WERI-Rb-1 (cell line): ENCODE data around the gene MSLN.
A peak's percentile ranks its signal among the peaks of the same experiment; 100 is the strongest.

Source experiments
- DNase-seq: peaks from one replicate; pipeline ENCODE4 v3.0.0-alpha.2; 2020
- H3K27ac ChIP-seq: fragments of 250-450 bp; sonication (Bioruptor Pico); 2 replicates; pipeline ENCODE4 v1.5.1; 2020; ENCODE audit warnings: mild to moderate bottlenecking, moderate library complexity
- H3K27me3 ChIP-seq: fragments of 250-450 bp; sonication (Bioruptor Pico); 2 replicates; pipeline ENCODE4 v1.5.1; 2021; ENCODE audit warnings: mild to moderate bottlenecking, low read depth, moderate library complexity; ENCODE audit not compliant: insufficient read depth, severe bottlenecking
- H3K36me3 ChIP-seq: fragments of 250-450 bp; sonication (Bioruptor Pico); 2 replicates; pipeline ENCODE4 v1.5.1; 2020; ENCODE audit warnings: mild to moderate bottlenecking, moderate library complexity
- H3K4me3 ChIP-seq: 2 replicates; pipeline ENCODE4 v1.5.1; 2011; ENCODE audit warnings: low read depth, mild to moderate bottlenecking, control low read depth, low read length
- H3K9me3 ChIP-seq: fragments of 250-450 bp; sonication (Bioruptor Pico); 2 replicates; pipeline ENCODE4 v1.5.1; 2021; ENCODE audit warnings: mild to moderate bottlenecking, moderate library complexity; ENCODE audit not compliant: severe bottlenecking
- CTCF ChIP-seq: IDR thresholded peaks from 2 replicates; pipeline ENCODE4 v1.5.1; 2011; ENCODE audit warnings: low read depth, mild to moderate bottlenecking, control low read depth, inconsistent platforms, low read length

Gene MSLN

DNA sequence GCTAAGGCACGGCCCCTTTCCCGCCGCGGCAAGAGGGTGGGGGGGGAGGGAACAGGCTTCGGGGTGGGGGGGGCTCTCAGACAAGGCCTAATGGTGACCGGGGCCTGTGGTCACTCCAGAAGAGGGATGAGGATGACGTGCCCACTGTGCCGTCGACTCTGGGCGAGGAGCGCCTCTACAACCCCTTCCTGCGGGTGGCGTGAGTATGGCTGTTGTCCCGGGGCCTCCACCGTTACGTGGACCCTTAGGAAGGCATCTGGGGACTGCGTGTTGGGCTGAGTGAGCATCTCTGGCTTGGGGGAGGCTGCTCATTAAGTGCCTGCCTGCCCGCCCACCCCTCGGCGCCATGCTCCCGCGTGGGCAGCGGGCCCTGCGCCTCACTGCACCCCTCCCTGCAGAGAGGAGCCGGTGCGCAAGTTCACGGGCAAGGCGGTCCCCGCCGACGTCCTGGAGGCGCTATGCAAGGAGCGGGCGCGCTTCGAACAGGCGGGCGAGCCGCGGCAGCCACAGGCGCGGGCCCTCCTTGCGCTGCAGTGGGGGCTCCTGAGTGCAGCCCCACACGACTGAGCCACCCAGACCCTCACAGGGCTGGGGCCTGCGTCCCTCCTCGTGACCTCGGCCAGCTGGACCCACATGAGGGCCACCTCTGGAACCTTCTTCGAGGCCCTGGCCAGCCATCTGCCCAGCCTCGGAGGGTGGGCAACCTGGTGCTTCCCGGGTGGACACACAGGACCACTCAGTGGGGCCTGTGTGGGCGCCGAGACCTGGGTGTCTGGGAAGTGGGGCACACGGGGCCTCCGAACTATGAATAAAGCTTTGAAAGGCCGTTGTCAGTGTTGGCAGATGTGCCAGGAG is 31.4 kb upstream of the MSLN start:
- H3K4me3 ChIP-seq, result peak overlapping the region; percentile 71
- no peak overlapping the region for H3K27ac ChIP-seq

DNA sequence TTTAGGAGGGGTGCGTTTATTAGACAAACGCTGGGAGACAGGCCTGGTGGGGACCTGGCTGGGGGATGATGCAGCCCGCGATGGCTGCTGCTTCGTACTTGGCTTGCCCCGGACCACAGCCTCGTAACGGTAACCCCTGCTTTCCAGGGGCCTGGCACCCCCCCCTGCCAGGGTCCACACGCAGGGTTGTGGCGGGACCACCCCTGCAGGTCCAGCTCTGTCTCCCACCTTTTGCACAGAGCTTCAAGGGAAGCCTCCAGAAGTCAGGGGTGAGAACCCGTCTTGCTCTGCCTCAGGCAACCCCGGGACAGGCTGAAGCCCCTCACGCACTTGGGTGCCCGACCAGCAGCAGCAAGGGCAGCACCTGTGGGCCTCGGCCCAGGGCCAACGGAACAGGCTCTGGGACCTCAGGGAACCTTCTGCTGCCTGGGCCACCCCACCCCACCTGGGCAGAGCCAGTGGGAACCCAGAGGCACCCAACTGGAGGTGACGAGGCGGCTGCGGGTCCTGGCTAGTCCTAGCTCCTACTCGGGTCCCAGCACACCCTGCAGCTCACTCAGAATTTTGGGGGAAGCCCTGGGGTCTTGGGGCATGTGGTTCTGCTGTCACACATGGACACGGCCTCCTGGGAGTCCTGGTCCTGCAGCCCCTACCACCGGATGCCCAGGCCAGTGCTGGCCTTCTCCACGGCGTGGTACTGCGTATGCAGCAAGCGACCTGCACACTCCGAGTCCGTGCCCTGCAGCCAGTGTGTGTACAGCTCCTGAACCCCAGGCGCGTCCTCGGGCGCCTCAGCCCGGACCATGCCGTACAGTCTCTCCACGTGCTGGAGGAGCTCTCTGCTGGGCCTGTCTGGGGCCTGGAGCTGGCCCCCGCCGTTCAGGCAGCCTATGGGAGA is 30.5 kb upstream of the MSLN start:
- no peak overlapping the region for H3K27ac ChIP-seq

More for the DNA sequence above, 31.4 kb upstream of the MSLN start:
- no peak for TF ChIP-seq CTCF
- Histone ChIP-seq H3K9me3 (no peaks in the 10 kb centered on the region), H3K36me3 (peaks cover 21% of the 10 kb centered on the region), H3K27me3 (no peaks in the 10 kb centered on the region)
- DNase-seq, result no peak

GRCh38 chr16:730666-731509 is 29.6 kb upstream of the MSLN start:
- Histone ChIP-seq H3K4me3 (no peak overlapping the region), H3K27ac (no peak overlapping the region), H3K27me3 (no peaks in the 10 kb centered on the region), H3K9me3 (no peaks in the 10 kb centered on the region), H3K36me3 (peaks cover 33% of the 10 kb centered on the region)
- no peak for TF ChIP-seq CTCF
- no peak for DNase-seq

More for the DNA sequence above, 30.5 kb upstream of the MSLN start:
- Histone ChIP-seq H3K36me3 (peaks cover 26% of the 10 kb centered on the region), H3K4me3 (no peak overlapping the region), H3K27me3 (no peaks in the 10 kb centered on the region), H3K9me3 (no peaks in the 10 kb centered on the region)
- DNase-seq, result no peak
- no peak for TF ChIP-seq CTCF

- Histone ChIP-seq H3K27ac (no peak overlapping the region), H3K36me3 (peaks cover 42% of the 10 kb centered on the region), H3K9me3 (no peaks in the 10 kb centered on the region), H3K27me3 (no peaks in the 10 kb centered on the region), H3K4me3 (no peak overlapping the region)
- no peak for DNase-seq
- no peak for TF ChIP-seq CTCF
These were observed 28.2 kb upstream of the MSLN start for GRCh38 chr16:732332-732731.

DNA sequence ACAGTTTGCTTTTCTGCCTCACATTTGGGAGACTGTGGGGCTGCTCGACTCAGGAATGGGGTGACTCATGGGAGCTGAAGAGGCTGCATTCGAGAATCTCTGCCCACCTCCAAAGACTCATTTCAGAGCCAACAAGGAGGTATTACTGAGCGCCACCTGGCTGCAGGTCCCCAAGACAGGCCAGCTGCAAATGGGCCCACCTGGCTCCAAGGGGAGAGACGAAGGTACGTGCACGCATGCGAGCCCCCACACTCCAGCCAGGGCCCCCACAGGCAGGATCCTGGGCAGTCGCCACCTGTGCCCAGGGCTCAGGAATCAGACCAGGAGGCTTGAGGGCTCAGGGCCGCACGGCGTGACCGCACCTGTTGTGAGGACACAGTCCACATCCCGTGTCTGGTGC is 27.6 kb upstream of the MSLN start:
- H3K27ac ChIP-seq, result no peak overlapping the region
- peaks cover 44% of the 10 kb centered on the region for H3K36me3 ChIP-seq
- peak; percentile 36; the same call in 1 of the 2 replicates for TF ChIP-seq CTCF
- H3K4me3 ChIP-seq, result no peak overlapping the region
- no peaks in the 10 kb centered on the region for H3K9me3 ChIP-seq
- no peak for DNase-seq
- no peaks in the 10 kb centered on the region for H3K27me3 ChIP-seq
